ENCODE measurements around the gene MOB1A.

MOB1A gene

GRCh38 chr2:74205113-74205512 is 26.4 kb upstream of the MOB1A start:
- no peak for TF ChIP-seq CTCF (IDR thresholded peaks at IDR 0.05)

GRCh38 chr2:74204436-74204835 is 25.8 kb upstream of the MOB1A start:
- TF ChIP-seq CTCF (IDR thresholded peaks at IDR 0.05) = no peak

GRCh38 chr2:74201596-74201995 is 22.9 kb upstream of the MOB1A start:
- TF ChIP-seq CTCF (IDR thresholded peaks at IDR 0.05) = no peak

GRCh38 chr2:74201196-74201595 is 22.5 kb upstream of the MOB1A start:
- TF ChIP-seq CTCF (IDR thresholded peaks at IDR 0.05) = no peak

GRCh38 chr2:74199871-74200305 is 21.2 kb upstream of the MOB1A start:
- TF ChIP-seq CTCF (IDR thresholded peaks at IDR 0.05) = no peak

GRCh38 chr2:74199275-74199701 is 20.6 kb upstream of the MOB1A start:
- no peak for TF ChIP-seq CTCF (IDR thresholded peaks at IDR 0.05)

GRCh38 chr2:74198461-74199274 is 20.0 kb upstream of the MOB1A start, which contains the start of gene MTHFD2:
TSS of gene MTHFD2 (plus strand) at chr2:74198615. CDS start at chr2:74198642, 27 bp downstream.
- peak; percentile 47 for TF ChIP-seq CTCF (IDR thresholded peaks at IDR 0.05)

All from LNCAP (cell line).